IMR-90 (cell line): Measurements from ENCODE around the gene TESK2.

Experiments
- POLR2A ChIP-seq: IDR thresholded peaks from 2 replicates; pipeline ENCODE4 v1.6.1; 2012; ENCODE audit warnings: mild to moderate bottlenecking, low read depth, low read length
- TF ChIP-seq, protein P1 (sequence below): conservative IDR thresholded peaks from 2 replicates; pipeline ENCODE4 v1.5.1; 2012; ENCODE audit warnings: mild to moderate bottlenecking, low read depth, low read length, improper control_type of control experiment
- TF ChIP-seq, protein P2 (sequence below): fragments of 150-350 bp; IDR thresholded peaks from 2 replicates; pipeline ENCODE4 v1.6.1; 2016; ENCODE audit warnings: low read depth, mild to moderate bottlenecking, low read length, moderate library complexity, borderline replicate concordance

DNA sequence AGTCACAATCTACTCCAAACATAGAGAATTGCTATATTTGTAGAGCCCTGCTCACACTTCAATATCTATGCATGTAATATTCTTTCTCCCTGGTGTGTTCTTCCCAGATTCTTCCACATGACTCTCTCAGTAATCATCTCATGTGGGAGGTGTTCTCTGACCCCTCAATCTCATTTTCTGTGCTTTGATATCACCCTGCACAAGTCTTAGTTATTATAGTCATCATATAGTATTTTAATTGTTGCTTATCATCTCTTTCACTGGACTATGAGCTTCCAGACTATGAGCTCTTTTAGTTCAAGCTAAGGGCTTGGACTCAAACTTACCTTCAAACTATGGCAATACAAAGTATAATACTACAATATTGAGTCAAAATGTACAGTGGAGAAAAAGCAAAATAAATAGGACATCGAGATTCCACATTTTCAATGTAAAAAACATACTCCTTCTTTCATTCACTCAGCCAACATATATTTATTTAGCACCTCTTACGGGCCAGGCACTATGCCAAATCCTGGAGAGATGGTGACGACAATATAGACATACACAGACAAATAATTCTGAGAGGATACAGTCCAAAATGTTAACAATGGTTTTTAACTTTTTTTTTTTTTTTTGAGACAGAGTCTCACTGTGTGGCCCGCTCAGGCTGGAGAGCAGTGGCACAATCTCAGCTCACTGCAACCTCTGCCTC is 12.7 kb downstream of the TESK2 start:
- TF ChIP-seq, protein P1, sequence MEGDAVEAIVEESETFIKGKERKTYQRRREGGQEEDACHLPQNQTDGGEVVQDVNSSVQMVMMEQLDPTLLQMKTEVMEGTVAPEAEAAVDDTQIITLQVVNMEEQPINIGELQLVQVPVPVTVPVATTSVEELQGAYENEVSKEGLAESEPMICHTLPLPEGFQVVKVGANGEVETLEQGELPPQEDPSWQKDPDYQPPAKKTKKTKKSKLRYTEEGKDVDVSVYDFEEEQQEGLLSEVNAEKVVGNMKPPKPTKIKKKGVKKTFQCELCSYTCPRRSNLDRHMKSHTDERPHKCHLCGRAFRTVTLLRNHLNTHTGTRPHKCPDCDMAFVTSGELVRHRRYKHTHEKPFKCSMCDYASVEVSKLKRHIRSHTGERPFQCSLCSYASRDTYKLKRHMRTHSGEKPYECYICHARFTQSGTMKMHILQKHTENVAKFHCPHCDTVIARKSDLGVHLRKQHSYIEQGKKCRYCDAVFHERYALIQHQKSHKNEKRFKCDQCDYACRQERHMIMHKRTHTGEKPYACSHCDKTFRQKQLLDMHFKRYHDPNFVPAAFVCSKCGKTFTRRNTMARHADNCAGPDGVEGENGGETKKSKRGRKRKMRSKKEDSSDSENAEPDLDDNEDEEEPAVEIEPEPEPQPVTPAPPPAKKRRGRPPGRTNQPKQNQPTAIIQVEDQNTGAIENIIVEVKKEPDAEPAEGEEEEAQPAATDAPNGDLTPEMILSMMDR: no peak
- TF ChIP-seq, protein P2, sequence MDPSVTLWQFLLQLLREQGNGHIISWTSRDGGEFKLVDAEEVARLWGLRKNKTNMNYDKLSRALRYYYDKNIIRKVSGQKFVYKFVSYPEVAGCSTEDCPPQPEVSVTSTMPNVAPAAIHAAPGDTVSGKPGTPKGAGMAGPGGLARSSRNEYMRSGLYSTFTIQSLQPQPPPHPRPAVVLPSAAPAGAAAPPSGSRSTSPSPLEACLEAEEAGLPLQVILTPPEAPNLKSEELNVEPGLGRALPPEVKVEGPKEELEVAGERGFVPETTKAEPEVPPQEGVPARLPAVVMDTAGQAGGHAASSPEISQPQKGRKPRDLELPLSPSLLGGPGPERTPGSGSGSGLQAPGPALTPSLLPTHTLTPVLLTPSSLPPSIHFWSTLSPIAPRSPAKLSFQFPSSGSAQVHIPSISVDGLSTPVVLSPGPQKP: no peak
- TF ChIP-seq POLR2A: no peak
